Mesenchymal stem cell (in vitro differentiated cells and primary cell): ENCODE results near the gene FRMPD4.

Experiments used
- DNase-seq: peaks from one replicate; pipeline ENCODE4 v3.0.0-alpha.2; 2013
- H2AFZ ChIP-seq: one replicate; pipeline ENCODE4 v1.6.1; 2013; ENCODE audit warnings: low read depth, mild to moderate bottlenecking, control low read depth, inconsistent platforms, low read length, moderate library complexity
- H2AK5ac ChIP-seq: 2 replicates; pipeline ENCODE4 v1.6.1; 2013; ENCODE audit warnings: low read length, moderate library complexity, mild to moderate bottlenecking, inconsistent platforms; ENCODE audit not compliant: severe bottlenecking
- H2BK120ac ChIP-seq: one replicate; pipeline ENCODE4 v1.6.1; 2013; ENCODE audit warnings: low read depth, mild to moderate bottlenecking, inconsistent platforms, low read length, moderate library complexity
- H2BK12ac ChIP-seq, 2 experiments: one replicate each; pipeline ENCODE4 v1.6.1; 2013; ENCODE audit warnings: inconsistent platforms in 2 of 2, low read length in 2 of 2, mild to moderate bottlenecking in 2 of 2, moderate library complexity in 2 of 2, control low read depth in 1 of 2
- H2BK15ac ChIP-seq: one replicate; pipeline ENCODE4 v1.6.1; 2013; ENCODE audit warnings: mild to moderate bottlenecking, low read depth, inconsistent platforms; ENCODE audit not compliant: poor library complexity, severe bottlenecking
- H2BK5ac ChIP-seq: 2 replicates; pipeline ENCODE4 v1.6.1; 2013; ENCODE audit warnings: low read depth, mild to moderate bottlenecking, low read length, control low read depth, inconsistent platforms; ENCODE audit not compliant: poor library complexity, severe bottlenecking
- H3K14ac ChIP-seq, 2 experiments: one replicate each; pipeline ENCODE4 v1.6.1; 2013; ENCODE audit warnings: inconsistent platforms in 2 of 2, low read length in 2 of 2, control low read depth in 1 of 2, mild to moderate bottlenecking in 1 of 2, moderate library complexity in 1 of 2
- H3K18ac ChIP-seq, 2 experiments: one replicate each; pipeline ENCODE4 v1.6.1; 2013; ENCODE audit warnings: inconsistent platforms in 2 of 2, low read length in 2 of 2, control low read depth in 1 of 2, low read depth in 1 of 2, mild to moderate bottlenecking in 1 of 2
- H3K23ac ChIP-seq, 2 experiments: one replicate each; pipeline ENCODE4 v1.6.1; 2013; ENCODE audit warnings: inconsistent platforms in 2 of 2, low read length in 2 of 2, mild to moderate bottlenecking in 2 of 2, moderate library complexity in 2 of 2, control low read depth in 1 of 2
- H3K27ac ChIP-seq: 2 replicates; pipeline ENCODE4 v1.5.1; 2013; ENCODE audit warnings: mild to moderate bottlenecking, moderate library complexity, low read length, control low read depth, inconsistent platforms; ENCODE audit not compliant: poor library complexity, severe bottlenecking
- H3K27me3 ChIP-seq, 2 experiments: 2 replicates each; pipeline versions ENCODE4 v1.6.1 to v1.7.0; 2013; ENCODE audit warnings: low read length in 2 of 2, mild to moderate bottlenecking in 2 of 2, moderate library complexity in 2 of 2, control low read depth in 1 of 2, inconsistent platforms in 1 of 2; ENCODE audit not compliant: control insufficient read depth in 1 of 2, insufficient read depth in 1 of 2
- H3K36me3 ChIP-seq, 2 experiments: 2 replicates each; pipeline versions ENCODE4 v1.6.1 to v1.7.0; 2013; ENCODE audit warnings: low read length in 2 of 2, control low read depth in 1 of 2, inconsistent platforms in 1 of 2, low read depth in 1 of 2, mild to moderate bottlenecking in 1 of 2; ENCODE audit not compliant: insufficient read depth in 2 of 2, control insufficient read depth in 1 of 2
- H3K4ac ChIP-seq, 2 experiments: one replicate each; pipeline ENCODE4 v1.6.1; 2013; ENCODE audit warnings: inconsistent platforms in 2 of 2, low read length in 2 of 2, mild to moderate bottlenecking in 2 of 2, moderate library complexity in 2 of 2, control low read depth in 1 of 2, low read depth in 1 of 2
- H3K4me1 ChIP-seq: 2 replicates; pipeline ENCODE4 v1.6.1; 2013; ENCODE audit warnings: low read depth, low read length, control low read depth; ENCODE audit not compliant: control insufficient read depth, insufficient read depth
- H3K4me2 ChIP-seq: 2 replicates; pipeline ENCODE4 v1.6.1; 2013; ENCODE audit warnings: low read length, mild to moderate bottlenecking, inconsistent platforms; ENCODE audit not compliant: poor library complexity, severe bottlenecking
- H3K4me3 ChIP-seq, 2 experiments: 2 replicates each; pipeline versions ENCODE4 v1.5.1 to v1.7.0; 2013; ENCODE audit warnings: low read length in 2 of 2, mild to moderate bottlenecking in 2 of 2, control low read depth in 1 of 2, low read depth in 1 of 2; ENCODE audit not compliant: insufficient read depth in 1 of 2
- H3K79me1 ChIP-seq: replicated peaks from 2 replicates; pipeline ENCODE4 v1.6.1; 2013; ENCODE audit warnings: mild to moderate bottlenecking, control low read depth, low read length, inconsistent platforms; ENCODE audit not compliant: poor library complexity, severe bottlenecking
- H3K9ac ChIP-seq: 2 replicates; pipeline ENCODE4 v1.7.0; 2013; ENCODE audit warnings: mild to moderate bottlenecking, low read length, moderate library complexity
- H3K9me3 ChIP-seq: 2 replicates; pipeline ENCODE4 v1.7.0; 2013; ENCODE audit warnings: mild to moderate bottlenecking, low read length; ENCODE audit not compliant: control insufficient read depth
- H4K8ac ChIP-seq: one replicate; pipeline ENCODE4 v1.6.1; 2013; ENCODE audit warnings: inconsistent platforms, mild to moderate bottlenecking, low read length, moderate library complexity
- H4K91ac ChIP-seq: one replicate; pipeline ENCODE4 v1.6.1; 2013; ENCODE audit warnings: mild to moderate bottlenecking, low read length, inconsistent platforms
- WGBS: methylation state at CpG from one replicate; pipeline ENCODE4 v1.1.7; 2013; ENCODE audit warnings: mixed read lengths; 5-methylcytosine and 5-hydroxymethylcytosine counted together

FRMPD4 gene

GRCh38 chrX:12319992-12320391 is 181.7 kb downstream of the FRMPD4 start:
- Histone ChIP-seq H3K4me1 (no peaks in the 10 kb centered on the region), H3K4me3 (no peak overlapping the region), H3K27ac (no peak overlapping the region), H2BK120ac (no peak overlapping the region), H3K18ac (no peak overlapping the region), H3K23ac (no peak overlapping the region), H4K91ac (no peak overlapping the region), H3K9me3 (peaks cover 11% of the 10 kb centered on the region), H4K8ac (no peak overlapping the region), H2BK5ac (no peak overlapping the region), H3K36me3 (no peaks in the 10 kb centered on the region), H2BK15ac (no peak overlapping the region), H3K4ac (no peak overlapping the region), H2AK5ac (no peak overlapping the region), H3K9ac (no peak overlapping the region), H2BK12ac (no peak overlapping the region), H3K4me2 (no peak overlapping the region), H3K79me1 (no peaks in the 10 kb centered on the region), H2AFZ (no peak overlapping the region), H3K14ac (no peak overlapping the region), H3K27me3 (no peaks in the 10 kb centered on the region)
- no peak for DNase-seq
- 100% methylated on average over 1 of the region's 2 CpGs for WGBS

GRCh38 chrX:12322031-12322430 is 183.8 kb downstream of the FRMPD4 start:
- H2BK5ac ChIP-seq, result no peak overlapping the region
- no peak overlapping the region for H2AK5ac ChIP-seq
- no peak overlapping the region for H3K9ac ChIP-seq
- H2BK12ac ChIP-seq, result no peak overlapping the region
- no peak overlapping the region for H2BK120ac ChIP-seq
- H2AFZ ChIP-seq, result no peak overlapping the region
- no peak overlapping the region for H3K4me3 ChIP-seq
- DNase-seq, result no peak
- no peak overlapping the region for H3K4ac ChIP-seq
- H3K27me3 ChIP-seq, result no peaks in the 10 kb centered on the region
- no peaks in the 10 kb centered on the region for H3K4me1 ChIP-seq
- no peak overlapping the region for H3K18ac ChIP-seq
- no peak overlapping the region for H3K14ac ChIP-seq
- no peaks in the 10 kb centered on the region for H3K36me3 ChIP-seq
- H4K91ac ChIP-seq, result no peak overlapping the region
- H3K9me3 ChIP-seq, result peaks cover 11% of the 10 kb centered on the region
- H2BK15ac ChIP-seq, result no peak overlapping the region
- H4K8ac ChIP-seq, result no peak overlapping the region
- no peaks in the 10 kb centered on the region for H3K79me1 ChIP-seq
- no peak overlapping the region for H3K4me2 ChIP-seq
- H3K23ac ChIP-seq, result no peak overlapping the region
- H3K27ac ChIP-seq, result no peak overlapping the region

GRCh38 chrX:12325171-12325570 is 186.9 kb downstream of the FRMPD4 start:
- H3K18ac ChIP-seq, result no peak overlapping the region
- H2BK12ac ChIP-seq, result no peak overlapping the region
- H3K4me2 ChIP-seq, result no peak overlapping the region
- no peaks in the 10 kb centered on the region for H3K36me3 ChIP-seq
- no peak for DNase-seq
- no peak overlapping the region for H4K8ac ChIP-seq
- no peak overlapping the region for H4K91ac ChIP-seq
- no peak overlapping the region for H2AK5ac ChIP-seq
- H3K9me3 ChIP-seq, result peaks cover 11% of the 10 kb centered on the region
- WGBS, result 60% methylated on average over 1 of the region's 2 CpGs
- H3K4ac ChIP-seq, result no peak overlapping the region
- H3K27ac ChIP-seq, result no peak overlapping the region
- no peak overlapping the region for H3K9ac ChIP-seq
- no peak overlapping the region for H2BK120ac ChIP-seq
- H3K4me3 ChIP-seq, result no peak overlapping the region
- no peak overlapping the region for H3K14ac ChIP-seq
- no peaks in the 10 kb centered on the region for H3K27me3 ChIP-seq
- no peak overlapping the region for H2AFZ ChIP-seq
- H2BK5ac ChIP-seq, result no peak overlapping the region
- no peaks in the 10 kb centered on the region for H3K79me1 ChIP-seq
- no peaks in the 10 kb centered on the region for H3K4me1 ChIP-seq
- no peak overlapping the region for H2BK15ac ChIP-seq
- no peak overlapping the region for H3K23ac ChIP-seq

DNA sequence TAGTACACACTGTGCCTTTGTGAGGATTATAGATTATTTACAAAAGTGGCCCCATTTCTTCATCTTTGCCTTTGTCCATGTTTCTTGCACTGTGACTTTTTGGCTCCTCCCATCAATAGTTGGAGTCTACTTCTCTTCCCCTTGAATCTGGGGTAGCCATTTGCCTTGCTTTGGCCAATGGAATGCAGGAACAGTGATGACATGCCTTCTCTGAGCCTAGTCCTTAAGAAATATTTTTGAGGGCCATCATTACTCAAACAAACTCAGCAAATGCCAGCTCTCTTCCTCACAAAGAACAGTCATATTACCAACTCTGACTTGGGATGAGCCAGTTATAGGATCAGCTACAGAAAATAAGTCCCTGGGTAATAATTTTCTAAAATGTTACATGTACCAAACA is 189.6 kb downstream of the FRMPD4 start:
- no peak overlapping the region for H3K27ac ChIP-seq
- DNase-seq, result no peak
- no peak overlapping the region for H3K23ac ChIP-seq
- H2BK12ac ChIP-seq, result no peak overlapping the region
- H3K9me3 ChIP-seq, result no peaks in the 10 kb centered on the region
- H3K4me3 ChIP-seq, result no peak overlapping the region
- H2BK120ac ChIP-seq, result no peak overlapping the region
- H2AK5ac ChIP-seq, result no peak overlapping the region
- no peak overlapping the region for H3K9ac ChIP-seq
- H3K14ac ChIP-seq, result no peak overlapping the region
- H3K4ac ChIP-seq, result no peak overlapping the region
- H3K36me3 ChIP-seq, result no peaks in the 10 kb centered on the region
- no peak overlapping the region for H2BK15ac ChIP-seq
- H4K91ac ChIP-seq, result no peak overlapping the region
- H3K79me1 ChIP-seq, result no peaks in the 10 kb centered on the region
- H2AFZ ChIP-seq, result no peak overlapping the region
- no peak overlapping the region for H4K8ac ChIP-seq
- no peak overlapping the region for H3K18ac ChIP-seq
- H3K4me2 ChIP-seq, result no peak overlapping the region
- H3K4me1 ChIP-seq, result no peaks in the 10 kb centered on the region
- H3K27me3 ChIP-seq, result no peaks in the 10 kb centered on the region
- H2BK5ac ChIP-seq, result no peak overlapping the region
